Measurements from ENCODE around the gene MYOC.

DNA sequence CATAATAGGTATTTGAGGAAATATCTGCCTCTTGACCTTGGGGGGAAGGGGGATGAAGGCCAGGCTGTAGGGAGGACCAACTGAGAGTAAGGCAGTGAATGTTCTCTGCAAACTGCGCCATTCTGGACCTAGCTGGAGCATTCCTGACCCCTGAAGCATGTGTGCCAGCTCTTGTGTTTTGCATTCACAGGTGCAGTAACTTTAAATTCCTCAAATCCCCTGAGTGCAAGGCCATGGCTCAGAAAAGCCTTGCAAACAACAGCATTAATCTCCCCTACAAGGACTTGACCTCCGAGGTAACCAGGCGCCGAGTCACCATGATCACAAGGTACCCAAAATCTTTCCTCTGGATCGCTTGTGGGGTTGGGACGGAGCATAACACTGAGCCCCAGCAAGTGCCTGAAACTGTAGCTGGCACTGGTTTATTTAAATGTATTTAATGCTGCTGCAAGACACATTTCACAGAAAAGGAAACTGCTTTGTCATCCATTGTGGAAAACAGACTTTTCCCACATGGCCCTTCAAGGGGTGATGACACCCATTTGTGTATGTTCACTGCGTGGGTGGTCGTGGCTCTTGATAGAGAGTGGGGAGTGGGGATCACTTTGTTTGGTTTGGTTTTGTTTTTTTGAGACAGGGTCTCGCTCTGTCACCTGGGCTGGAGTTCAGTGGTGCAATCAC is 28.7 kb downstream of the MYOC start:
- TF ChIP-seq EP300 (IDR thresholded peaks at IDR 0.05; ENCODE audit: borderline replicate concordance) (no peak), FOXM1 (IDR thresholded peaks at IDR 0.05; ENCODE audit: borderline replicate concordance, low read depth) (no peak), YY1 (IDR thresholded peaks at IDR 0.05; ENCODE audit: low read depth) (no peak), TCF12 (IDR thresholded peaks at IDR 0.05; ENCODE audit: low read depth) (no peak), TEAD4 (IDR thresholded peaks at IDR 0.05) (no peak)
